GM12801 (cell line): ENCODE data around the gene ASGR2.

Experiments used
- CTCF ChIP-seq: IDR thresholded peaks from one replicate; pipeline ENCODE4 v1.5.1; 2011; ENCODE audit warnings: control low read depth; ENCODE audit not compliant: insufficient read length; ENCODE audit errors: extremely low read depth

ASGR2 gene

GRCh38 chr17:7109461-7110322, 4.9 kb downstream of the ASGR2 start:
- no peak for TF ChIP-seq CTCF

GRCh38 chr17:7108981-7109380, 5.6 kb downstream of the ASGR2 start:
- no peak for TF ChIP-seq CTCF

GRCh38 chr17:7108560-7108925, 6.1 kb downstream of the ASGR2 start:
- TF ChIP-seq CTCF = no peak

GRCh38 chr17:7107795-7108559, 6.6 kb downstream of the ASGR2 start:
- no peak for TF ChIP-seq CTCF

- no peak for TF ChIP-seq CTCF
These were observed 7.4 kb downstream of the ASGR2 start for GRCh38 chr17:7107012-7107754.

GRCh38 chr17:7102421-7102820, 12.2 kb downstream of the ASGR2 start:
- TF ChIP-seq CTCF = no peak

- TF ChIP-seq CTCF = no peak
These were observed 13.1 kb downstream of the ASGR2 start for GRCh38 chr17:7101531-7101930.
